CD14-positive monocyte (primary cell): ENCODE results near the gene PGM2. TPM values are rescaled to one million over a fixed set of nuclear protein-coding genes. Genes with fewer than 3 reads are reported as not detected.

Source experiments
- DNase-seq, 3 donors: peaks; one replicate each; pipeline ENCODE4 v3.0.0-alpha.2; 2011 to 2022
- H2AFZ ChIP-seq: 2 replicates; pipeline ENCODE4 v1.6.0; 2012; ENCODE audit warnings: mild to moderate bottlenecking, low read depth, low read length, inconsistent platforms; ENCODE audit not compliant: insufficient read depth, poor library complexity, severe bottlenecking
- H3K27ac ChIP-seq, 2 donors: 1 replicate in 1 of 2; 2 replicates in 1 of 2; pipeline ENCODE4 v1.5.1; 2012 to 2013; ENCODE audit warnings: low read length in 2 of 2, control low read depth in 1 of 2, inconsistent platforms in 1 of 2, low read depth in 1 of 2, mild to moderate bottlenecking in 1 of 2
- H3K27me3 ChIP-seq, 2 donors: one replicate each; pipeline versions ENCODE4 v1.6.0 to v1.6.1; 2011 to 2013; ENCODE audit warnings: low read length in 2 of 2; ENCODE audit not compliant: control insufficient read depth in 2 of 2, insufficient read depth in 2 of 2
- H3K36me3 ChIP-seq, 2 donors: replicated peaks in 1 of 2; 1 replicate in 1 of 2; 2 replicates in 1 of 2; pipeline versions ENCODE4 v1.5.1 to v1.6.1; 2012 to 2013; ENCODE audit warnings: low read length in 2 of 2, control low read depth in 1 of 2, inconsistent platforms in 1 of 2, mild to moderate bottlenecking in 1 of 2; ENCODE audit not compliant: insufficient read depth in 2 of 2, control insufficient read depth in 1 of 2
- H3K4me1 ChIP-seq, 2 donors: 1 replicate in 1 of 2; 2 replicates in 1 of 2; pipeline versions ENCODE4 v1.5.1 to v1.6.1; 2012 to 2013; ENCODE audit warnings: low read length in 2 of 2, control low read depth in 1 of 2, inconsistent platforms in 1 of 2, mild to moderate bottlenecking in 1 of 2, moderate library complexity in 1 of 2; ENCODE audit not compliant: insufficient read depth in 2 of 2, control insufficient read depth in 1 of 2
- H3K4me2 ChIP-seq: replicated peaks from 2 replicates; pipeline ENCODE3; 2012; ENCODE audit warnings: low read length, moderate library complexity, mild to moderate bottlenecking; ENCODE audit not compliant: poor library complexity, severe bottlenecking; ENCODE audit errors: extremely low read depth
- H3K4me3 ChIP-seq, 3 experiments: fragments of 200-600 bp in 1 of 3; sonication (generic) in 1 of 3; replicated peaks in 1 of 3; 1 replicate in 2 of 3; 2 replicates in 1 of 3; pipeline ENCODE4 v1.5.1; 2011 to 2013; ENCODE audit warnings: low read length in 3 of 3, mild to moderate bottlenecking in 3 of 3, control low read depth in 2 of 3, low read depth in 2 of 3, inconsistent platforms in 1 of 3, moderate library complexity in 1 of 3
- H3K79me2 ChIP-seq: 2 replicates; pipeline ENCODE4 v1.6.0; 2012; ENCODE audit warnings: mild to moderate bottlenecking, control low read depth, inconsistent platforms, low read length, moderate library complexity; ENCODE audit not compliant: insufficient read depth
- H3K9ac ChIP-seq: 2 replicates; pipeline ENCODE4 v1.6.0; 2017; ENCODE audit warnings: low read length, mild to moderate bottlenecking; ENCODE audit not compliant: insufficient read depth, poor library complexity, severe bottlenecking
- H3K9me3 ChIP-seq, 2 donors: replicated peaks in 1 of 2; 1 replicate in 1 of 2; 2 replicates in 1 of 2; pipeline versions ENCODE4 v1.5.1 to v1.6.1; 2012 to 2013; ENCODE audit warnings: low read length in 2 of 2, control low read depth in 1 of 2; ENCODE audit not compliant: control insufficient read depth in 1 of 2, insufficient read depth in 1 of 2
- H4K20me1 ChIP-seq: 2 replicates; pipeline ENCODE4 v1.6.0; 2012; ENCODE audit warnings: mild to moderate bottlenecking, low read length, control low read depth, moderate library complexity; ENCODE audit not compliant: insufficient read depth
- H3K27ac Mint-ChIP-seq, 7 donors: one replicate each; pipeline ENCODE4 v1.8.0; 2020; ENCODE audit warnings: mild to moderate bottlenecking in 7 of 7, mixed read lengths in 7 of 7, moderate library complexity in 6 of 7, inconsistent platforms in 2 of 7
- H3K27me3 Mint-ChIP-seq, 3 donors: one replicate each; pipeline ENCODE4 v1.8.0; 2021 to 2022; ENCODE audit warnings: low read depth in 3 of 3, mild to moderate bottlenecking in 3 of 3, mixed read lengths in 3 of 3, moderate library complexity in 3 of 3, inconsistent platforms in 1 of 3
- H3K36me3 Mint-ChIP-seq, 2 donors: one replicate each; pipeline ENCODE4 v1.8.0; 2020; ENCODE audit warnings: mixed read lengths in 2 of 2, inconsistent platforms in 1 of 2, mild to moderate bottlenecking in 1 of 2
- H3K4me1 Mint-ChIP-seq: one replicate; pipeline ENCODE4 v1.8.0; 2020; ENCODE audit warnings: mild to moderate bottlenecking, mixed read lengths
- H3K4me3 Mint-ChIP-seq, 2 donors: one replicate each; pipeline ENCODE4 v1.8.0; 2020; ENCODE audit warnings: mild to moderate bottlenecking in 2 of 2, mixed read lengths in 2 of 2, moderate library complexity in 1 of 2
- H3K9me3 Mint-ChIP-seq, 7 donors: one replicate each; pipeline ENCODE4 v1.8.0; 2020 to 2022; ENCODE audit warnings: mixed read lengths in 7 of 7, mild to moderate bottlenecking in 6 of 7, moderate library complexity in 6 of 7, inconsistent platforms in 2 of 7
- CTCF ChIP-seq: fragments of 200-600 bp; IDR thresholded peaks from one replicate; pipeline ENCODE4 v1.8.0; 2022; ENCODE audit warnings: antibody characterized with exemption, mild to moderate bottlenecking
- WGBS: methylation state at CpG from one replicate; pipeline ENCODE4 v1.1.5; 2013; ENCODE audit warnings: missing lambda C conversion rate; ENCODE audit not compliant: insufficient coverage; 5-methylcytosine and 5-hydroxymethylcytosine counted together
- intact Hi-C, 2 donors: fragments of 100-400 bp; cut with micrococcal nuclease; formaldehyde crosslinking; loops; one replicate each; pipeline versions ENCODE4 v1.15.0 to v1.15.1; 2023
- polyA plus RNA-seq, 3 donors: library from polyadenylated mRNA; depleted of rRNA in 1 of 3; unstranded in 2 of 3; stranded (reverse) in 1 of 3; fragments of 300-500 nt in 2 of 3; fragments of >200 nt in 1 of 3; fragmentation: Illumina TruSeq in 2 of 3; gene quantifications; 1 replicate in 2 of 3; 2 replicates in 1 of 3; pipeline ENCODE4 v1.2.3, GENCODE V29; 2012 to 2021

The PGM2 gene
- polyA plus RNA-seq, 3 donors = 17.8 to 48.6 (median 46.2) TPM

- peaks cover 87% of the 10 kb centered on the region for H3K79me2 ChIP-seq
- no peak overlapping the region for H3K9ac ChIP-seq
- H4K20me1 ChIP-seq = peaks cover 89% of the 10 kb centered on the region
- WGBS = 73% methylated on average over 11 of the region's 21 CpGs
- Mint-ChIP-seq H3K4me3 (peak overlapping the region in 1 of 2 donors; percentile 44), H3K27me3 (no peaks in the 10 kb centered on the region), H3K27ac (peak overlapping the region in 4 of 7 donors; percentile 35 to 83 (median 55)), H3K36me3 (peaks cover 33 to 49% of the 10 kb centered on the region in 2 donors), H3K9me3 (no peaks in the 10 kb centered on the region), H3K4me1 (peaks cover 38% of the 10 kb centered on the region)
- H3K9me3 ChIP-seq = no peaks in the 10 kb centered on the region
- H3K27ac ChIP-seq = peak overlapping the region in 1 of 2 donors; percentile 50
- peak in 2 of 3 donors; percentile 6 to 13 for DNase-seq
- H3K4me2 ChIP-seq = no peak overlapping the region
- H3K4me3 ChIP-seq = no peak overlapping the region
- peaks cover 7 to 52% of the 10 kb centered on the region in 2 donors for H3K36me3 ChIP-seq
- H3K27me3 ChIP-seq = no peaks in the 10 kb centered on the region
- H3K4me1 ChIP-seq = peaks cover 12 to 13% of the 10 kb centered on the region in 2 donors
- no peak for TF ChIP-seq CTCF
- intact Hi-C loops = no loop called here
- H2AFZ ChIP-seq = no peak overlapping the region
These were observed 82.2 kb downstream of the PGM2 start for GRCh38 chr4:37908488-37909331.

- H2AFZ ChIP-seq = no peak overlapping the region
- Mint-ChIP-seq H3K9me3 (no peaks in the 10 kb centered on the region), H3K4me1 (peaks cover 37% of the 10 kb centered on the region), H3K4me3 (no peak overlapping the region), H3K27ac (no peak overlapping the region), H3K36me3 (peaks cover 32 to 45% of the 10 kb centered on the region in 2 donors), H3K27me3 (no peaks in the 10 kb centered on the region)
- TF ChIP-seq CTCF = no peak
- intact Hi-C loops = no loop called here
- peaks cover 5 to 50% of the 10 kb centered on the region in 2 donors for H3K36me3 ChIP-seq
- no CpG with 5 or more reads among the region's 8 CpGs for WGBS
- DNase-seq = no peak
- no peak overlapping the region for H3K4me2 ChIP-seq
- no peaks in the 10 kb centered on the region for H3K27me3 ChIP-seq
- no peak overlapping the region for H3K27ac ChIP-seq
- H4K20me1 ChIP-seq = peaks cover 89% of the 10 kb centered on the region
- no peaks in the 10 kb centered on the region for H3K9me3 ChIP-seq
- no peak overlapping the region for H3K9ac ChIP-seq
- H3K4me3 ChIP-seq = no peak overlapping the region
- H3K4me1 ChIP-seq = peaks cover 12 to 13% of the 10 kb centered on the region in 2 donors
- H3K79me2 ChIP-seq = peaks cover 87% of the 10 kb centered on the region
These were observed 83.0 kb downstream of the PGM2 start for GRCh38 chr4:37909332-37910090.
